Esophagus squamous epithelium (tissue), 4 donors: ENCODE results near the gene EPHX1.

Source experiments
- CTCF ChIP-seq, 6 experiments: fragments of 450-650 bp in 4 of 6; fragments of 200-600 bp in 2 of 6; sonication (generic) in 2 of 6; IDR thresholded peaks; one replicate each; pipeline ENCODE4 v1.5.1; 2016 to 2019; ENCODE audit warnings: antibody characterized with exemption in 6 of 6, mild to moderate bottlenecking in 4 of 6, moderate library complexity in 4 of 6
- POLR2A ChIP-seq, 4 donors: fragments of 450-650 bp; IDR thresholded peaks; one replicate each; pipeline ENCODE4 v1.6.1; 2017; ENCODE audit warnings: antibody characterized with exemption in 4 of 4, mild to moderate bottlenecking in 4 of 4, moderate library complexity in 3 of 4

- TF ChIP-seq POLR2A (IDR thresholded peaks at IDR 0.05), result no peak
- no peak for TF ChIP-seq CTCF (IDR thresholded peaks at IDR 0.05)
These were observed 73.0 kb downstream of the EPHX1 start for GRCh38 chr1:225882694-225883615.
